Keratinocyte (primary cell): ENCODE results near the gene ITGB5.

ENCODE experiments used
- EZH2 ChIP-seq: IDR thresholded peaks from one replicate; pipeline ENCODE4 v1.6.1; 2012; ENCODE audit warnings: inconsistent platforms, mild to moderate bottlenecking, low read length, moderate library complexity
- TF ChIP-seq, protein P1 (sequence below), 3 experiments: IDR thresholded peaks in 1 of 3; conservative IDR thresholded peaks in 1 of 3; optimal IDR thresholded peaks in 1 of 3; 2 replicates in 2 of 3; 3 replicates in 1 of 3; pipeline versions ENCODE3 to v1.5.1; 2011; ENCODE audit warnings: low read length in 3 of 3, mild to moderate bottlenecking in 3 of 3, moderate library complexity in 2 of 3, control low read depth in 1 of 3, inconsistent platforms in 1 of 3; ENCODE audit not compliant: insufficient read depth in 2 of 3; ENCODE audit errors: extremely low read depth in 1 of 3

DNA sequence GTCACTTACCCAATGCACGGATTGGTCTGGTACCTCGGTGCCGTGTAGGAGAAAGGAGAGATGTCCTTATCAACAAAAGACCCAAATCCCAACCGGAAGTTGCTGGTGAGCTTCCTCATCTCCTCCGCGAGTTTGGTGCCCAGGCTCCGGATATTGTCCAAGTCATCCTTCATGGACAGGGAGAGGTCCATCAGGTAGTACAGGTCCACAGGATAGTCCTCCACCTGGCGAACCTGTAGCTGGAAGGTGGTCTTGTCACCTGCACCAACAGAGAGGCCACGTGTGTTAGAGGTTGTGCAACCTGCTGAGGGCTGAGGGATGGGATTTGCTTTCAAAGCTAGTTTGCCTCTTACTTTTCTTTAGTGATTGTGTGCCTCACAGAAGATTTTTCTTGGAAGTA lies 38.9 kb downstream of the ITGB5 start:
- TF ChIP-seq, protein P1, sequence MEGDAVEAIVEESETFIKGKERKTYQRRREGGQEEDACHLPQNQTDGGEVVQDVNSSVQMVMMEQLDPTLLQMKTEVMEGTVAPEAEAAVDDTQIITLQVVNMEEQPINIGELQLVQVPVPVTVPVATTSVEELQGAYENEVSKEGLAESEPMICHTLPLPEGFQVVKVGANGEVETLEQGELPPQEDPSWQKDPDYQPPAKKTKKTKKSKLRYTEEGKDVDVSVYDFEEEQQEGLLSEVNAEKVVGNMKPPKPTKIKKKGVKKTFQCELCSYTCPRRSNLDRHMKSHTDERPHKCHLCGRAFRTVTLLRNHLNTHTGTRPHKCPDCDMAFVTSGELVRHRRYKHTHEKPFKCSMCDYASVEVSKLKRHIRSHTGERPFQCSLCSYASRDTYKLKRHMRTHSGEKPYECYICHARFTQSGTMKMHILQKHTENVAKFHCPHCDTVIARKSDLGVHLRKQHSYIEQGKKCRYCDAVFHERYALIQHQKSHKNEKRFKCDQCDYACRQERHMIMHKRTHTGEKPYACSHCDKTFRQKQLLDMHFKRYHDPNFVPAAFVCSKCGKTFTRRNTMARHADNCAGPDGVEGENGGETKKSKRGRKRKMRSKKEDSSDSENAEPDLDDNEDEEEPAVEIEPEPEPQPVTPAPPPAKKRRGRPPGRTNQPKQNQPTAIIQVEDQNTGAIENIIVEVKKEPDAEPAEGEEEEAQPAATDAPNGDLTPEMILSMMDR (optimal IDR thresholded peaks at IDR 0.05 in 1 of 3, IDR thresholded peaks at IDR 0.05 in 1 of 3, conservative IDR thresholded peaks at IDR 0.05 in 1 of 3; ENCODE audit: extremely low read depth in 1 of 3, insufficient read depth in 2 of 3, low read length in 3 of 3), result no peak
- TF ChIP-seq EZH2, result no peak
